Glomerular visceral epithelial cell (primary cell): ENCODE data around the gene ASGR1.
"Not testable (repeated sequence)": the region's sequence is repeated elsewhere in the genome, so short reads cannot be mapped to it uniquely, and the experiment has no call there.

Experiments
- DNase-seq: peaks from one replicate; pipeline ENCODE4 v3.0.0-alpha.2; 2016; ENCODE audit errors: extremely low spot score

Gene ASGR1

GRCh38 chr17:7166873-7167272 is 12.3 kb downstream of the ASGR1 start:
- no peak for DNase-seq

GRCh38 chr17:7159571-7159970 is 19.6 kb downstream of the ASGR1 start:
- not testable (repeated sequence) for DNase-seq

GRCh38 chr17:7158424-7158823 is 20.7 kb downstream of the ASGR1 start:
- not testable (repeated sequence) for DNase-seq

GRCh38 chr17:7156342-7156940 is 22.7 kb downstream of the ASGR1 start:
- no peak for DNase-seq

GRCh38 chr17:7147772-7148171 is 31.4 kb downstream of the ASGR1 start:
- no peak for DNase-seq

- DNase-seq = no peak
These were observed 33.1 kb downstream of the ASGR1 start for GRCh38 chr17:7146115-7146514.

GRCh38 chr17:7144213-7144612 is 35.0 kb downstream of the ASGR1 start:
- no peak for DNase-seq

- DNase-seq = no peak
These were observed 37.3 kb downstream of the ASGR1 start for GRCh38 chr17:7141824-7142223.

- DNase-seq = no peak
These were observed 39.8 kb downstream of the ASGR1 start for GRCh38 chr17:7139400-7139799.

GRCh38 chr17:7138800-7139381 is 40.3 kb downstream of the ASGR1 start:
- no peak for DNase-seq

GRCh38 chr17:7137171-7137943 is 41.8 kb downstream of the ASGR1 start:
- no peak for DNase-seq

- DNase-seq = peak; percentile 61
These were observed 42.8 kb downstream of the ASGR1 start for GRCh38 chr17:7136266-7136877.

GRCh38 chr17:7133916-7134315 is 45.3 kb downstream of the ASGR1 start:
- no peak for DNase-seq

GRCh38 chr17:7133424-7133823 is 45.7 kb downstream of the ASGR1 start:
- no peak for DNase-seq

GRCh38 chr17:7132511-7133094 is 46.6 kb downstream of the ASGR1 start:
- DNase-seq = no peak

- no peak for DNase-seq
These were observed 47.8 kb downstream of the ASGR1 start for GRCh38 chr17:7131423-7131791.

GRCh38 chr17:7130621-7131422 is 48.3 kb downstream of the ASGR1 start:
- DNase-seq = no peak

- no peak for DNase-seq
These were observed 49.9 kb downstream of the ASGR1 start for GRCh38 chr17:7129311-7129710.

GRCh38 chr17:7128160-7128559 is 51.0 kb downstream of the ASGR1 start:
- DNase-seq = no peak

GRCh38 chr17:7127501-7127900 is 51.7 kb downstream of the ASGR1 start:
- DNase-seq = not testable (repeated sequence)

GRCh38 chr17:7126386-7126785 is 52.8 kb downstream of the ASGR1 start:
- not testable (repeated sequence) for DNase-seq

GRCh38 chr17:7124923-7125322 is 54.2 kb downstream of the ASGR1 start:
- no peak for DNase-seq
